Measurements from ENCODE around the gene BTG1.

Gene BTG1

DNA sequence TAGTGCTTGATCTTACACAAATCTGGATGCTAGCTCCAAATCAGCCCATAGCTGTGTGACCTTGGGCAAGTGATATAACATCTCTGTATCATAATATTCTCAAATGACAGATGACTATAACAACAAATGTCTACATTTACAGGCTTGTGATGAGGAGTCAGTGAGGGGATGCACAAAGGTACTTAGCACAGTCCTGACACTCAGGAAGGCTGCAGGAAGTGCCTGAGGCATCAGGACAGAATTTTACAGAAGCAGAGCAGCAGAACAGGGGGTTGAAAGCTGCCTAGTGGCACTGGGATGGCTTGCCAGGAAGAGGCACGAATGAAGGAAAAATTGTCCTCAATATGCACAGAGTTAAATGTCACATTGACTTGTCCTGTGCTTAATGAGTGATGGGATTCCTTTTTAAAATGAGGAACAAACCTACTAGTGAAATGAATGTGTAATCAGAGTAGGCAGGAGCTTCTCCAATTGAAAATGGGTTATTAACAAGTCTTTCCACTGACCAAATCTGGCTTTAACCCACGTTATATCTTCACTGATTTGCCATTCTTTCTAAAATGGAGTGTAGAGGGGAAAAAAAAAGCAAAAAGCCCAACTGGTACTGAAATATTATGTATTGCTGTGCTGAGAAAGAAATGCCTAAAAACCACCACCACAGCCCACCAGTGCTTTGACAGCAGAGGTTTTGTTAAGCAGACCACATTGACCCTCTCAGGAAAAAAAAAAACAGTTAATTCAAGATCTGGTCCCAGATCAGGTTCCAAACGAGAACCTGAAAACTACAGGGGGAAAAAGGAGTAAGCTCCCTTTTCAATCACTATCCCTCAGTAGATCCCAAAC, 11.6 kb downstream of the BTG1 start:
- no peak for DNase-seq (ENCODE audit: low spot score)

DNA sequence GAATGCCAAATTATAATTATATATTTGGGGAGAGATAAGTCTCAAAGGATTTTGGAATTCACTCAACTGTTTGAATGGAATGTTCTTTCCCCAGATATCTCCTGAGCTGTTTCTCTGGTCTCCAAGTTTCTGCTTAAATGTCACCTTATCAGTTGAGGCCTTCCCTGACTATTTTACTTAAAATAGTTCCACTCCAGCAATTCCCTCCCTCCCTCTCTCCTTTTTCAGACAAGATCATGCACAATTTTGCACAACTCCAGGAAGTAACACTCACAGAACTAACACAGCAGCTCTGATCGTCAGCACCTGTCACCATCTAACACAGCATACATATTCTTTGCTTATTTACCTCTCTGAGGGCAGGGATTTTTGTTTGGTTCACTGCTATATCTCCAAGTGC, 12.5 kb downstream of the BTG1 start:
- DNase-seq (ENCODE audit: low spot score): no peak

DNA sequence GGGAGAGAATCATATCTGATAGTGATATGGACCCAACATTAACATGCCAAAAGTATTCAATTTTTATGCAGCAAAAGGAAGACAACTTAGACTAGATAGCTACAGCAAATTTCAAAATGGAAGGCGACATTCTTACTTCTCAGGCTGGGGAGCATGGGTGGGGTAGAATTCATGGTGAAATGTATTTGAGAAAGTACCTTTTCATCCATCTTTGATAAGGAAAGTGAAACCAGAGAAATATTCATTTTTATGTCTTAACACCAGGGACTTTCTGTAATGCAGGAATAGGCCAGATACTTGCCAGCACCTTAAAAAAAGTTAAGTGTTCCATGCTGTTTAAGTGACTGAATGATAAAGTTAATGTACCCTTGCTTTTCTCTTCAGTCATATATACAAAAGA, 13.4 kb downstream of the BTG1 start:
- DNase-seq (ENCODE audit: low spot score): no peak

DNA sequence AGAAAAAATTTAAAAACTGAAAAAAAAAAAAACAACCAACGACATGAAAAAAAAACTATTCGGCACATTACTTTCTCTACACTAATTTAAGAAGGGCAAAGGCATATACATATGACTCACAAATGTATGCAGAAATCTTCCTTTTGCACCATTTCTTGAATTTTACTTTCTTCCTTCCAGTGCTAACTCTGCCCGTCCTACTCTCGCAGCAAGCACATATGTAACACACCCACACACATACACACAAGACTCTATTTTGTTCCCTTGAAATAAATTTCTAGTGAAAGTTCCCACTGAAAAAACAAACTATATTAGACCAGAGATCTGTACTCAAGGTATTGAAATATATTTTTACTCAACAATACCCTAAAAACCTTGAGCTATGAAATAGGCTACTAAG, 14.6 kb downstream of the BTG1 start:
- DNase-seq (ENCODE audit: low spot score): no peak

DNA sequence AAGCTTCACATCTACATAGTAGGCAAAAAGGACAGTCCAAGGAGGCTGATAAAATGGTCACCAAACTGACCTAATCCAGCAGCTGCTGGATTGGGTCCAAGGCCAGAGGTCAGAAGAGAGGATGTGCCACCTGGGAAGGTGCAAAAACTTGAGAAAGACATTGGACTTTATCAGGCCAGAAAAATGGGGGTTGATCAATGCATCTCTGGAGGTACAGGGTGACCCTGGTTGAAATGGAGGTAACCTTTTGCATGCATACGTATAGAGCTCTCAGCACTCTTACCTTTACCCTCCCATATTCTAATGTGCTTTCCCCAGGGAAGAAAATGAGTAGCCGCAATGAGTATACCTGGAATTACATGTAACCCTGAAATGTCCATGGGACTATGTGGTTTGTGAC, 16.0 kb downstream of the BTG1 start:
- no peak for DNase-seq (ENCODE audit: low spot score)

DNA sequence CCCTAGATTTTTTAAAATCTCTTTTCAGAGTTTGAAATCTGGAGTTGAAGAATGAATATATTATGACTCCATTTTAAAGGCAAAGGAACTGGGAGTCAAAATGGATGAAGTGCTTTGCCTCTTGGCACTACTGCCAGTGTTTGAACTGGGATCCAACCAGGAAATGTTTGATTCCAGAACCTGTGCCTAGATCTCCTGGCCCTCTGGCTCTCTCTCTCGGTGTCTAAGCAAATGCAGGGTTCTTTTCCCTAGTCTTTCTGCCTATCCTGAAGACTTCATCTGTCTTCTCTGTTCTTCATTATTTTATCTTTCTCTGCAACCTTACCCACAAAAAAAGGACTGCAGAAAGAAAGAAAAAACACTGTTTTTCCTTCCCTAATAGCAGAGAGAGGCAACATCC, 17.0 kb downstream of the BTG1 start:
- no peak for DNase-seq (ENCODE audit: low spot score)

DNA sequence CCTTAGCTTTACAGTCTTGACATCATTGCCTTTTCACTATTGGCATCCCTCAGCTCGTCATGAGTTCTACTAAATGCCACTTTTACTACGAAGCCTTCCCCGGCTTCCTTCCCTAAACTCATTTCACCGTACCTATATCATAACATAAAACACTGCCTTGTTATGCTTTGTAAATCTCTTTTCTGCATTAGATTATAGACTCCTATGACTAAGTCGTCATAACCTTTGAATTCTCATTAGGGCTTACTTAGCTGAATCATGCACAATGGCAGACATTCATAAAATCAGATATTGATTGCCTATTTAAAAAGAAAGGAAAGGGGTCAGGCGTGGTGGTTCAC, 21.0 kb downstream of the BTG1 start:
- no peak for DNase-seq (ENCODE audit: low spot score)

DNA sequence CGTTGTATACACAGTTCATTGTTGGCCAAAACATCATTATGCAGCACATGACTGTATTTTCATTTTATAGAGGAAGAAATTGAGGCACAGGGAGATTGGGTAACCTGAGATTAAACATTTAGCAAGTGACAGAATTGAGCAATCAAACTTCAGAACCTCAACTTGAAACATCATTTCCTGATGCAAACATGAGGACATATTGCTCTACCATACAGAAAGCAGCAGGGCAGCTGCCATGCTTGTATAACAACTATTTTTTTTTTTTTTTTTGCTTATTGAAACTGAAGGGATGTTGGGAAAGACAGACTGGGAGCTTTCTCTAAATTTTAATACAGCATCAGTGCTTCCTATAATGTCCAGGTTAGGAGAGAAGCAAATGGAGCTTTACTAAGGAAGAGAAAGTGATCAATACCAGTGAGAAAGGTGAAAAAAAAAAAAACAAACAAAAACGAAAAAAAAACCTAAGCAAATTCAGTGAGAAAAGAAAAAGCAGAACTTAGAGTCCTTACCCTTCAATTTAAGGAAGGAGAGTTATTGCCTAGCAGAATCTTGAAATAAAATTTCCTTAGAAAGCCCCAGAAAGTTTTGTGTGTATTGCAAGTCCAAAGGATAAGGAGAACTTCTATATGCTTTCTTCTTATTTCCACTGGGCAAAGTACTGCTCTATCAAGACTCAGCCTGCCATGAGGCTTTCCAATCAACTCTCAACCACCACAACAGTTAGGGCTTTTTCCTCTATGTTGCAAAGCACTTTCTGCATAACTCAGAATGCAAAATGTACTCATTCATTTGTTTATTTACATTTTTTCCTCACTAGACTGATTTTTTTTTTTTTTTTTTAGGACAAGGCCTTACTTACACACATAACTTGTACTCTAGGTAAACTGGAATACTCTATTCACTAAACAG, 21.6 kb downstream of the BTG1 start:
- no peak for DNase-seq (ENCODE audit: low spot score)

DNA sequence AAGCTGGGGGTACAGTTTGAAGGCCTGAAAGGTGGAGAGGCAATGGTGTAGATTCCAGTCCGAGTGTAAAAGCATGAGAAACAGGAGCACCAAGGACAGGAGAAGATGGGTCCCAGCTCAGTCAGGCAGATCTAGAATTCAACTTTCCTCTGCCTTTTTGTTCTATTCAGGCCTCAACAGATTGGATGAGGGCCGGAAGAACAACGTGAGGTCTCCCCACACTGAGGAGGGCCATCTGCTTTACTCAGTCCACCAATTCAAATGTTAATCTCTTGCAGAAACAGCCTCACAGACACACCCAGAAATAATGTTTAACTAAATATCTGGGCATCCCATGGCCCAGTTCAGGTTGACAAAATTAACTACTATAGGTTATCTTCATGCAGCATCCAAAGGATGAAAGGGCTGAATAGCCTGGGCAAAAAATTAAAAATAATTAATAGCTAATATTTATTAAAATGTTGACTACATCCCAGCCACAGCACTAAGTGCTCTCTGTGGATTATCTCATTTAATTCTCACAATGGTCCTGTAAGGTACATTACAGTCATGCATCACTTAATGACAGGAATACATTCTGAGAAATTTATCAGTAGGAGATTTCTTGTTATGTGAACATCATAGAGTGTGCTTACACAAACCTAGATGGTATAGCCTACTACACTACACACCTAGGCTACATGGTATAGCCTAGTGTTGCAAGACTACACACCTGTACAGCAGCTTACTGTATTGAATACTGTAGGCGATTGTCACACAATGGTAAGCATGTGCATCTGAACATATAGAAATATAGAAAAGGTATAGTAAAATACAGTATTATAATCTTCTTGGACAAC, 22.5 kb downstream of the BTG1 start:
- DNase-seq (ENCODE audit: low spot score): no peak

DNA sequence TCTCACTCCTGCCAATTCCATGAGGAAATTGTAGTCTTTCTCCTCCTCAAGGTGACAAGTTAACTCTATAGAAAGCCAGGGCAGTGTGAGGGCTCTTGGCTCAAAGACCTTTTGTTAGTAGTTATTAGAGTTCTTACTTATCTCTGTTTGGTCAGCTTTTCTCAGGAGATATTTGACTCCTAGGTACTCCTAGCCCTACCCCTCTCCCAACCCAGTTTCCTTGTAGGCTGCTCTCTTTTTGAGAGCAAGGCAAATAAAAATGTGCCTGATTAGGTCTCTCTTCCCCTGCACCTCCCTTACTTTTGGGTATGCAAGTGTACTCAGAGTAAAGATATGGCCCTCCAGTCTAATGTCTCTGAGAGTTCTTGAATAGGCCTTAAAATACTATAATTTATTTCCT, 23.8 kb downstream of the BTG1 start:
- no peak for DNase-seq (ENCODE audit: low spot score)

DNA sequence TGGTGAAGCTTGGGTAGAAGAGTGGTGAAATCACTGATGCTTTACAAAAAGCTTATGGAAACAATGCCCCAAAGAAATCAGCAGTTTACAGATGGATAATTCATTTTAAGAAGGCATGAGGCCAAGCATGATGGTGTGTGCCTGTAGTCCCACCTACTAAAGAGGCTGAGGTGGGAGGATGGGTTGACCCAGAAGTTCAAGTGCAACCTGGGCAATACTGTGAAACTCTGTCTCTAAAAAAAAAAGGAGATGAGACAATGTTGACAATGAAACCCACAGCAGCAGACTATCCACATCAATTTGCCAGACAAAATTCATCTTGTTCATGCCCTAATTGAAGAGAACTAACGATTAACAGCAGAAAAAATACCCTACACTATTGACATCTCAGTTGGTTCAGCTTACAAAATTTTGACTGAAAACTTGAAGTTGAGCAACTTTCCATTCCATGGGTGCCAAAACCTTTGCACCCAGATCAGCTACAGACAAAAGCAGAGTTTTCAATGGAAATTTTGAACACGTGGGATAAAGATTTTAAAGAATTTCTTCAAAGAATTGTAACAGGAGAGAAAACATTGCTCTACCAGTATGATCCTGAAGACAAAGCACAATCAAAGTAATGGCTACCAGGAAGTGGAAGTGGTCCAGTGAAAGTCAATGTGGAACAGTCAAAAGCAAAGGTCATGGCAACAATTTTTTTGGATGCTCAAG, 26.7 kb downstream of the BTG1 start:
- DNase-seq (ENCODE audit: low spot score): no peak

DNA sequence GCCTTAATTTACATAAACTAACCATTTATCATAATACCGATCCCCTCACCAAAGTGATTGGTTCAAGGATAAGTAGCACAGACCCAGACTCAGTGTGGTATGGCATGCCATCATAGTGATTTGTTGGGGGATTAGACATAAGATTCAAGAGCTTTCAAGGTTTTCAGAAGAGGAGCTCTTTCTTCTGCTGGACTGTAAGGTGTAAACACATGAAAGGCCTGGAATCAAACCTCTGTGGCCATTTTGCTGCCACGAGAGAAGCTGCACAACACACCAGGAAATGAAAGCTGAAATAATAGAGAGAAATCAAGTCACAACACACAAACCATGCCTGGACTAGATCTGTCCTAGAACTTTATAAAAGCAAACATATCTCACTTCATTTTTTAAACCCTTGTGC, 30.8 kb downstream of the BTG1 start:
- no peak for DNase-seq (ENCODE audit: low spot score)

DNA sequence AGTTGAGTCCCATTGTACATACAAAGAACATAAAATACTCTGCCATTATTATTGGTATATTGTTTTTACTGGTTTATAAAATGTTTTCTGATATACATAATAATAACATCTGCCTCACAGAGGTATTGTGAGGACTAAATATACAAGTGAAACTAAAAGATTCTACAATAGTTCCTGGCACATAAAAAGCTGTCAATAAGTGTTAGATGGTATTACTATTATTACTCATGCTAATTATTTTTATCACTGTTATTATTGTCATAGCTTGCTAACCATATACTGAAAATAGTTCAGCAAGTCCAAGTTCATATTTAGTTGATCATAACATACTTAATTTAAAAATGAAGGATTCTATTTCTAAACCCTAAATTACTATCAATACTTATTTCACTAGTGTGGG, 34.4 kb downstream of the BTG1 start:
- no peak for DNase-seq (ENCODE audit: low spot score)

DNA sequence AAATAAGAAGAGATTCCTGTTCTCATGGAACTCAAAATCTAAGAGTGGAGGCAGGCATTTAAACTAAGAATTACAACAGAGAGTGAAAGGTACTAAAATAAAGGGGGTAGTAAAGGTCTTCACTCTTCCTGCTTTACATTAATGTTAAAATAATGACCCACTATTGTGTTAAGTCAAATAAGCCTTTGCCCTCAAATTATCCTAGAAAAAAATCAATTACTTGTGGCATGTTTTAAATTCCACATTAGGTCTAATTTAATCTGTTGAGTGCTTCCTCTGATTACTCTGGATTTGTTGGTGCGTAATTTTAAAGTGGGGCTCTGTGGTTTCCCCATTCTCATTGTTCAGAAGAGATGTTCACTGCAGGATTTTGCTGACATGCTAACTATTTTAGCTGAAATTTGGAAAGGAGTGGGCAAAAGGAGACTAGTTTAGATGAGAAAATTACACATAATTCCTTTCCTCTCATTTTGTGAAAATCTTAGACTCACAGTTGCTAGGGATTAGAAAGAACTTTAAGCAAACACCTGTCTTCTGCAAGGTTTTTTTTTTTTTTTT, 35.5 kb downstream of the BTG1 start:
- DNase-seq (ENCODE audit: low spot score): no peak

DNA sequence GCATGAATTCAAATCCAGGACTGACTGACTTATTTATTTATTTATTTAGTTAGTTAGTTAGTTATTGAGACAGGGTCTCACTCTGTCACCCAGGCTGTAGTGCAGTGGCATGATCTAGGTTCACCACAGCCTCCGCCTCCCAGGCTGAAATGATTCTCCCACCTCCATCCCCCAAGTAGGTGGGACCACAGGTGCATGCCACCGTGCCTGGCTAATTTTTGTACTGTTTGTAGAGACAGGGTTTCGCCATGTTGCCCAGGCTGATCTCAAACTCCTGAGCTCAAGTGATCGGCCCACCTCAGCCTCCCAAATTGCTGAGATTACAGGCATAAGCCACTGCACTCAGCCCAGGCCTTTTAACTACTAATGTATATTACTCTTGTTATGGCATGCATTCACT, 36.0 kb downstream of the BTG1 start:
- DNase-seq (ENCODE audit: low spot score): no peak

DNA sequence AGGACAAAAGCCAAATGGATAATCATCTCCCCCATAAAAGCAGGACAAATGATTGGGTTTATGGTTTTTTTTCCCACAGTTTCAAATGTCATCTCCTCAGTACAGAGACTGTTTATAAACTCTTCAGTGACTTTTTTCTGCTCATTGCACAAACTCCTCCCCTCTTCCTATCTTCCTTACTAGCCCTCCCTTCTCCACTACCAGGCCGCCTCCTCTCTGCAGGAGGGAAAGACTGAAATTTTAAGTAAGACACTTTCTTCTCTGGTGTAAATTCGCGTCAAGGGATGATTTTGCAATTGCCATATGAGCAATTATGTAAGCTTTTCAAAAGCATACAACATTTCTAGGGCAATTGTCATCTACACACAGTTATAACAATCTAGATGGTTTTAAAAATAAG, 37.0 kb downstream of the BTG1 start:
- DNase-seq (ENCODE audit: low spot score): peak; percentile 80

DNA sequence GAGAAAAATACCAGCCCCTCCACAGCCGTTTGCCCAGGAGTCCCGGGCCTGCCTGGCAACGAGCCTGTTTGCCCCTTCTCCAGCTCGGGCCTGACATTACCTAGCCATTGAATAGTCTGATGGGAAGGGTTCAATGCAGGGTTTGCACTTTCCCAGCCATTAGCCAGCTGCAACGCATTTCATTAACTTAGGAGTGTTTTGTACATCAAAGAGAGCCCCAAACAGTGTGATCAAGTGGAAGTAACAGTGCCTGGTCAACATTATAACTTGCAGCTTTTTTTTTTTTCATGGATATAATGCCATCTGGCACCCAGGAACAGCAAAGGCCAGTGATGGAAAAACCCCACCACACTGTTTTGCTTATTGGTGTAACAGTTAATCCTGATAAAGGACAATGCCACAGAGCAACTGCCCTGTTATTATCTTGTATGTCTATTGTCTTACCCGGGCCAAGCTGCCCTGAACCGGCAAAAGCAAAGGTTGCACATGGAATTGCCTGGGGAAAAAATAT, 38.0 kb downstream of the BTG1 start:
- DNase-seq (ENCODE audit: low spot score): no peak

DNA sequence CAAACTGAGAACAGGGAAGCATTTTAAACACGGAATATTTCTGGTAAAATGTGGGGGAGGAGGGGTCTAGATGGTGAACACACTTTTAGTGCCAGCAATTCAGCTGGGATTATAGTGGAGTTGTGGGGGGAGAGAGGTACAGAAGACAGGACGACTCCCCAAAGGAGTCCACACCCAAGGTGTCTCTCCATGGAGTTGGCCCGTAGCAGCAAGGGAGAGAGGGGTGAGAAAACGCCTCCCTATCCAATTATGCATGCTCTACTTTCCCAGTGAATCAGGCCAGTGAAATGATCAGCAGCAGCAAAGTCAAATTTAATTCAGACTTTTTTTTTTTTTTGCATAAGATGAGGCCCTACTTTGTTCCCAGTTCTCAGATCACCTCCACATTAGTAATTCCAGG, 38.6 kb downstream of the BTG1 start:
- no peak for DNase-seq (ENCODE audit: low spot score)

DNA sequence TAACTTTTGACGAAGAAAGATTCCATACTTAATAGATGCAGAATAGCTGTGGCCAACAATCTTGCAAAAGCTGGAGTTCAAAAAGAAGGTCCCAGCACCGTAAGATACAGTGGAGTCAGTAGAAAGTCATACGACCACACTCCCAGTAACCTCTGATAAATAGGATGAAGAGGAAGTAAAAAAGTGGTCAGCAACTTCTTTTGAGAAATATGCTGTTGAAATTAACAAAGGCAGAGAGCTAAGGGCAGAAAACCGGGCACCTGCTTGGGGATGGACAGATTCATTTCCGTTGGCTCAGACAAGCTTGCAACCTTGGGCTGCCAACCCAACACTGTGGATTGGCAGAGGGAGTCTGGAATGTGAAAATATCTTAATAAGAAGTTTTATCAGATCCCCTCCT, 40.0 kb downstream of the BTG1 start:
- no peak for DNase-seq (ENCODE audit: low spot score)

DNA sequence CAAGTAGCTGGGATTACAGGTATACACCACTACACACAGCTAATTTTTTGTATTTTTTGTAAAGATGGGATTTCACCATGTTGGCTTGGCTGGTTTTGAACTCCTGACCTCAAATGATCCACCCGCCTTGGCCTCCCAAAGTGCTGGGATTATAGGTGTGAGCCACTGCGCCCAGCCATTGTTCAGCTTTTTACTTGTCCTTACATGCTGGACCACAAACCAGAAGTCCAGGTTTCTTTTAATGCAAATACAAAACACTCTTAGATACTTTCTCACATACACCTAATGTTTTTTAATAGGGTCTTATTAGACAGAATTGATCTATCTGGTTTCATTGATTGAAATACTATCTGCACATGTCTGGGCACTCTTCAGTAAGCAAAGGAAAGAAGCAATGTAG, 40.5 kb downstream of the BTG1 start:
- no peak for DNase-seq (ENCODE audit: low spot score)

DNA sequence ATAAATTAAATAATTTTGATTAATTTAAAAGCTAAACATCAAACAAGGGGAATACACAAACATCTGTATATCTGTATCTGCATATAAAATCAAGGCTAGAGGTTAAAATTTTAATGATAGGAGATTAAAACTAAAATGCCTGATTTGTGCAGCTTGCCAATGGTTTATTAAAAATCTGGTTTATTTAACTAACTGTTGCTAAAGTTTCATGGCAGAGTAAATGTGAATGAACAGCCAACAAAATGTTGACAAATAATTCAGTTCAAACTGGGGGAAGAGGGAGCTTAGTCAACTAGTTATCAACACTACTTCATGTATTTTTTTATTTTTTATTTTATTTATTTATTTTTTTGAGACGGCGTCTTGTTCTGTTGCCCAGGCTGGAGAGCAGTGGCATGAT, 43.0 kb downstream of the BTG1 start:
- no peak for DNase-seq (ENCODE audit: low spot score)

Measured in putamen (tissue), 1 donor.